HG03521 (cell line): ENCODE measurements around the gene MALT1.

Experiments
- ATAC-seq: cut with Tn5 transposase; IDR thresholded peaks from one replicate; pipeline ENCODE4 v1.9.1; 2021; ENCODE audit warnings: mild to moderate bottlenecking, moderate library complexity; ENCODE audit not compliant: unreplicated experiment

The MALT1 gene

DNA sequence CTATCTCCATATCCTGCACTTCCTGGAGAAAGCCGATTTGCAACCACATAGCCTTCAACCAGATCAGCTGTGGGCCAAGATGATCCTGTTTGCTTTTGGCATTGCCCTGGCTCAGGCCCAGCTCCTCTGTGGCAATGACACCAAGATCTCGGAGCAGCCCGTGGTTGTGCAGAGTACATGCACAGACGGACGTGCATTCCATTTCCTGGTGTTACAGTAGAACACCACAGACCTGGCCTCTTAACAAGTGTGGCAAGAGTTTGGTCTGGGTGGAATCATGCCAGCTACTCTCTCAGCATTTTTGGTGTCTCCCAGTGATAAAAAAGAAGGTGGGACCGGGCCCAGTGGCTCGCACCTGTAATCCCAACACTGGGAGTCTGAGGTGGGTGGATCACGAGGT lies 20.0 kb downstream of the MALT1 start:
- ATAC-seq, result no peak

- no peak for ATAC-seq
These were observed 21.3 kb downstream of the MALT1 start for GRCh38 chr18:58692422-58693185.

GRCh38 chr18:58694221-58694620 lies 23.0 kb downstream of the MALT1 start:
- no peak for ATAC-seq

DNA sequence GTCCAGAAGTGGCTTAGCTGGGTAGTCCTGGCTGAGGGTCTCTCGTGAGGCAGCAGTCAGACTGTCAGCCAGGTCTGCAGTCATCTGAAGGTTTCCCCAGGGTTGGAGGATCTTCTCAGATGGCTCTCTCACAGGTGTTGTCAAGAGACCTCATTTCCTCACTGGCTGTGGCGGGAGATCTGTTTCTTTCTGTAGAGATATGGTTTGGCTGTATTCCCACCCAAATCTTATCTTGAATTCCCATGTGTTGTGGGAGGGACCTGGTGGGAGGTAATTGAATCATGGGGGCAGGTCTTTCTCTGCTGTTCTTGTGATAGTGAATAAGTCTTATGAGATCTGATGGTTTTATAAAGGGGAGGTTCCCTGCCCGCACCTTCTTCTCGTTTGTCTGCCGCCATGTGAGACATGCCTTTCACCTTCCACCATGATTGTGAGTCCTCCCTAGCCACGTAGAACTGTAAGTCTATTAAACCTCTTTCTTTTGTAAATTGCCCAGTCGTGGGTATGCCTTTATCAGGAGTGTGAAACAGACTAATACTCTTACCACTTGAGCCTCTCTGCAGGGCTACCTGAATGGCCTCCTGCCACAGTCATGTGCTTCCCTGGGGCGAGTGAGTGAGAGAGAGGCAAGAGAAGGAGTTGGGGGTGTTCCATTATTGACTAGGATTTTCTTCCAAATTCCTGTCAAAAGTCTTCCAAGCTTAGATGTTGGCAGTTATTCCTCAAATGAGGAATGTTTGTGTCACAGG lies 23.6 kb downstream of the MALT1 start:
- ATAC-seq, result no peak

DNA sequence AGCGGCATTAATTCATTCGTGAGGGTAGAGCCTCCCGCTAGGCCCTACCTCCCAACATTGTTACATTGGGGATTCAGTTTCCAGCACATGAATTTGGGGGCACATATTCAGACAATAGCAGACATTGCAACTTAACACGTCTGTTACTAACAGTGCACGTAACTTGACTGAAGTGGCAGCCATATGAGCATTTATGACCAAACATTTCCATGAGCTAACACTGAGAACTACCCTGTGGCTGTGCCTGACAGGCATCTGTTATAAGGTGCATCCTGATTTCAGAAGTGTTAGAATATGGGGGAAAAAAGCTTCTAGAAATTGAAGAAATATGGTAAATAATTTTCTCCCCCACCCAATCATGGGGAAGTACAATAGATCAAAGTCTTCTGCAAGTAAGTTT lies 24.5 kb downstream of the MALT1 start:
- no peak for ATAC-seq

DNA sequence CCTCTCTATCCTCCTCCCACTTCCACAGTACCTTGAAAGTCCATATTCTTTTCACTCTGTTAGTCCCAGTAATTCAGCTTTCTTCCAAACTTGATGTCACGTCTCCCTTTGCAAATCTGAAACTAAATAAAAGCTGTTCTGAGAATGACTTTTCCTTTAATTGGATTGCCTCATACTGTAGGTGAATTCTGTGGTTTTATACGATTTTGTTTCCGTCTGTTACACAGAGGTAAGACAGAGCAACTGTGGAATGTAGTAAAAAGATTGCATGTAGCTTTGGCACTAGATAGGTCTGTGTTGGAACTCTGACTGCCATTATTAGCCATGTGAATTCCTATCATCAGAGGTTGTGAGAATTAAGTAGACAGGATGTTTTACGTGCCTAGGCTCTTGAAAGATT lies 25.9 kb downstream of the MALT1 start:
- no peak for ATAC-seq

DNA sequence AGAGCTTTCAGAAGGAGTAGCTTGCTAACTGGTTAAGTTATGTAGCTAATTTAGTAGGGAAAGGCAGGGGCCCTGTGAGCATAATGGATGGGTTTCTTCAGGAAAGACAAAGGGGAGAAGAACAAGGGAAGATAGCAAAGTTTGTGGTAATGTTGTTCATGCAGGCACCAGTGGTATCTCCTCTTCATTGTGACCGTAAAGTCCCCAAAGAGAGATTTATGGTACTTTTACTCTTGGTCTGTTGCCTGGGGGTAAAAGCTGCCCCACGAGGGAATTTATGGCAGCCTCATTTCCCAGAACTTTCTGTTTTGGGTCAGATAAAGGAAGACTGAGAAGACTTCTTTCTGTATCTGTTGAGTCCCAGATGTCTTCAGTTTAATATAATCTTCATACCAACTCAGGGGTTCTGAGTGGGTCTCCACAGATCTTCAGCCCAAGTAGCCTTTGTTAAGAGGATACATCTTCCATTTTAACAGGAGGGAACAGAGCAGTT lies 27.5 kb downstream of the MALT1 start:
- ATAC-seq, result no peak

DNA sequence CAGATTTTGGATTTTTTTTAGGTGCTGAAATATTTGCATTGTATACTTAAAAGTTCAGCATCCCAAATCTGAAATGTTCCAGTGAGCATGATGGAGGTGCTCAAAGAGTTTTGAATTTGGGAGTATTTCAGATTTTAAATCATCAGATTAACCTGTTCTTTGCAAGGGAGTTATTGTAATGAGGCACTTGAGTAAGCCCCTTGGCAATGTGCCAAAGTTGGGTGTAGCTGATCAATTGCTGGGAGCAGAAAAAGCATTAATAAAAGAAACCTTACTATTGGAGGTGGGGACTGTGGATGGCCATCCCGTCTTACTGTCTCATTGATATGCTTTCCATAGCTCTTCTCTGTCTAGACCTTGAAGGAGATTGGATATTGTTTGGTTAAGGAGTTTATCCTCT lies 28.3 kb downstream of the MALT1 start:
- ATAC-seq, result no peak

- no peak for ATAC-seq
These were observed 28.9 kb downstream of the MALT1 start for GRCh38 chr18:58700209-58700608.

- ATAC-seq, result no peak
These were observed 41.7 kb downstream of the MALT1 start for GRCh38 chr18:58712930-58713329.

DNA sequence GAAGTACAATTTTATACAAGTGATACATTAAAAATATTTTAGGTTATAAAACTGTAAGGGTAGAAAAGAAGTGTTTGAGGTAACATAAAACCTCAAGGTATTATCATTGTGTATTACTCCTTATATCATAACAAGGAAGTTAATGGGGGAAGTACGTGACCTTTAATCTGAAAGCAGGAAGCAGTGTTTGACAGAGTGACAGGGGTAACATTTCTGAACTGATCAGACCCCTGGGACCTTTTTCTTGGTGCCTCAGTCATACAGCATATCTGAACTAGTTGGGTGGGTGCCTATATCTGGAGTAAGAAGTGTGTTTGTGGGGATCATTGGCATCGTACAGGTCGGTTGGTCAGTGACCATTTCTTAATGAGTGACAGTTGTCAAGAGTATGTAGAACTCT lies 43.0 kb downstream of the MALT1 start:
- ATAC-seq, result no peak

DNA sequence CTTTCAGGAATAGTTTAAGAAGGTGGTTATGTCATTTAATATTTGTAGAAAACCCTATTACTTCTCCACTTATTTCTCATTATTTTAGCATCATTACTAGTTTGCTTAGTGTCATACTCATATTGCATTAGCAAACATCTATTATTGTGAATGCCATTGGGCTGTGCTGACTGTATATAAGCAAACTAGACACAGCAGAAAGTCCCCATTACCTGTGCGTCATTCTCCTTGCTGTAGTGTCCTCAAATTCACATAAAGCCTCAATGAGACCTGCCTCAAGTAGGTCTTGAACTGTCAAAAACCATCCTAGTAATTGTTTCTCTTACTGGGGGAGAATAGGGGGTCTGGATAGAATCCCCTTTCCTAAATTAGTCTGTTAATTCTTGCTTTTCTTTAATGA lies 43.6 kb downstream of the MALT1 start:
- no peak for ATAC-seq

DNA sequence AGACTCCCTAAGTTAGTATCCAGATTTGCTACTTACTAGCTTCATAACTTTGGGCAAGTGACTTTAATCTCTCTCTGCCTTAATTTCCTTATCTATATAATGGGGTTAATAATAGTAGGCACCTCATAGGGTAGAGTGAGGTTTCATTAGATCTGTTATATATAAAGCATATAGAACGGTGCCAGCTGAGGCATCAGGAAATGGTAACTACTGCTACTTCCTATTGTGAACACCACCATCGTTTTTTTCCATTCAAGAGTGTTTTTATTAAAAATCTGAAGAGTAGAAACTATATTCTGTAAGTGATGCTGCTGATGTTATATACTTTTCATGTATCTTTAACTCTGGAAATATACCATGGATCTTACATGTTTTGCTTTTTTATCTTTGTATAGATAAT lies 44.3 kb downstream of the MALT1 start:
- ATAC-seq, result no peak

- no peak for ATAC-seq
These were observed 44.9 kb downstream of the MALT1 start for GRCh38 chr18:58716060-58716756.

GRCh38 chr18:58721566-58722239 lies 50.4 kb downstream of the MALT1 start:
- no peak for ATAC-seq

DNA sequence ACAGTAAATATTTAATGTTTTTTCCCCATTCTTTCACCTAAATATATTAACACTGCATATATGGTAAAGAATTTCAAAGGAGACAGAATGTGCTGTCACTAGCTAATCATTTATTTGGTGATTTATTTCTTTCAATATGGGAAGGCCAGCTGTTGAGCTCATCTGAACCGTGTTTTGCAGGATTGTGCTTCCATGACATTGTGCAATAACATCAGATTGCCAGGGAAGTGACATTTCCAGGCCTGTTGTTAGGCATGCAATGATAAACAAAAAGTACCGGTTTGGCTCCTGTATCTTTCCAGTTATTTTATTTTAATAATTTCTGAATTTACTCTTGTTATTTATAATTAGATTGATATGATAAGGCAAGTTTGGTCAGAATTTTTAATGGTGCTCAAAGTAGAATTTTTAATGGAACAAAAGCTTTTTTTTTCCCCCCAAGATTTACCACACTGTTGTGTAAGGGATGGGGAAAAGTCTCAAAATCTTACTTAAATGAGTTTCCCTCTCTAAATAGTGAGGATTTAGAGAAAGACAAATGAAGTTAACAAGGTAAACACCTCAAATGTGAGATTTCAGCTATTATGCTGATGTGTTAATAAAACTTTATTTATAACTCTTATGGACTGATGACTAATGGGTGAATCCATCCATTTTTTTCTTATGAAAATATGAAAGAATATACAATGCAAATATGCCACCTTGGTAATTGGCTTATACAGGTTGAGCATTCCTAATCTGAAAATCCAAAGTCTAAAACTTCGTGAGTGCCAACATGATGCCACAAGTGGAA lies 52.7 kb downstream of the MALT1 start:
- ATAC-seq, result no peak

- no peak for ATAC-seq
These were observed 55.4 kb downstream of the MALT1 start for GRCh38 chr18:58726671-58727070.

DNA sequence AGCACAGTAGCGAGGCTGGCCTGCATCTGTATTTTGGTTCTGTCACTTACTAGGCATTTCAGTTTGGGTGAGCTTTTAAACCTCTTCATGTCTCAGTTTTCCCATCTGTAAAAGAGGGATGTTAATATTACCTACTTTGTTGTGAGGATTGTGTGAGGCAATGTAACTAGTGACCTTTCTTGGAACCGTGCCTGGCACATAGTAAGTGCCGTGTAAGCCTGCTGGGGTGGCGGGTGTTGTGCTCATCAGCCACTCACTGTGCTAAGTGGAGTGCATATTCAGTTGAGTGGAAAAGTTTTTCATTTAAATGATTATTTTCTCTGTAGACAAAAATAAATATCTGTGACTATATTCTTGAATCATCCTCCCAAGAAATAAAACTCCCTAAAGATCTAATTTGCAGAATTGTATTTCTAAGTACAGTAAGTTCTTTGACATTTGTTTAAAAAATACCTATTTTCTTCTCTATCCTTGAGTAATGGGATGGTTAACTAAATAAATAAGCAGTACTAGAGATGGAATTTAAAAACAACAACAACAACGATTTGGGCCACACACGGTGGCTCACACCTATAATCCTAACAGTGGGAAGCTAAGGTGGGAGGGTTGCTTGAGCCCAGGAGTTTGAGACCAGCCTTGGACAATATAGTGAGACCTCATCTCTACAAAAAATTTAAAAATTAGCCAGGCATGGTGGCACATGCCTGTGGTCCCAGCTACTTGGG lies 56.7 kb downstream of the MALT1 start:
- no peak for ATAC-seq

- no peak for ATAC-seq
These were observed 57.5 kb downstream of the MALT1 start for GRCh38 chr18:58728719-58729118.

DNA sequence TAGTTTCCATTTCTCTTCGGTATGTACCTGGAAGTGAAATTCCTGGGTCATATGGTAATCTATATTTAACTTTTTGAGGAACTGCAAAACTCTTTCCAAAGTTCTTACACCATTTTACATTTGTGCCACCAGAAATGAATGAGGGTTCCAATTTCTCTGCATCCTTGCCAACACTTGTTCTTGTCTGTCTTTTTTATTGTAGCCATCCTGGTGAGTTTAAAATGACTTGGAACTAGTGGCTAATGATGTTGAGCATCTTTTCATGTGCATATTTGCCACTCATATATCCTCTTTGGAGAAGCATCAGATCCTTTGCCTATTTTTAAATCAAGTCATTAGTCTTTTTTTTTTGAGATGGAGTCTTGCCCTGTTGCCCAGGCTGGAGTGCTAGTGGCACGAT lies 59.4 kb downstream of the MALT1 start:
- ATAC-seq, result no peak
